ENCODE results near the gene KLHDC4. TPM values are rescaled to one million over a fixed set of nuclear protein-coding genes. Genes with fewer than 3 reads are reported as not detected.

Gene KLHDC4
- total and polyA plus RNA-seq, 2 donors (not counting 1 experiment from before 2014, with no cell fraction given), result 51.3 to 90.8 TPM

DNA sequence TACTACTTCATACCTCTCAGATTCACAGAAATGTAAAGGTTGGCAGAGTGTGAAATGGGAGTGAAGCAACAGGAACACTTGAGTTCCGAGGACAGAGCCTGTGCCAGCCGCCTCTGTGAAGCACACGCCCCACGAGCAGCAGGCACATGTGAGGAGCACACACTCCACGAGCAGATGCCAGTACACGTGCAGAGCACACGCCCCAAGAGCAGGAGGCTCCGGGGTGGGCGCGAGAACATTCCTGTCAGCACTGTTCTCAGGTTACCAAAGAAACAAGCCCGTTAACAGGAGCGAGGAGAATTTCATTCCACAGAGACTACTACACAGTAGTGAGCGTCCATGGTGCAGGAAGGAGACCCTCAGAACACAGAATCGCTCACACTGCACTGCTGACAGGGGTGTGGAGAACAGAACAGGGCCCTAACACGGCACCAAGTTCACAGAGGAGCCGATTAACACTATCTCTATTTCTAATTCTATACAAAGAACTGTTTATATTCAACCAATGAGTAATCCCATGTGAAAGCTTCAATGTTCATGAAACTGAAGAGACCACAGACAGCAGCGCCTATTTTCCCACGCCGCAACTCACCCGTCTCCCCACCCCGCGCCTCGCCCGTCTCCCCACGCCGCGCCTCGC lies 40.1 kb downstream of the KLHDC4 start:
- Mint-ChIP-seq H3K27ac (peak overlapping the region; percentile 34), H3K4me1 (peaks cover 23% of the 10 kb centered on the region), H3K27me3 (no peaks in the 10 kb centered on the region), H3K9me3 (ENCODE audit: insufficient read depth) (no peaks in the 10 kb centered on the region), H3K4me3 (no peak overlapping the region)
- CTCF ChIA-PET, result interaction anchor here (1.0 to 1.7 kb wide), 3 partner anchors 44 to 635 kb away, joined by 3 to 5 read pairs (median 3); no protein-coding TSS in a partner anchor
- Histone ChIP-seq H2AFZ (ENCODE audit: insufficient read depth, low read depth, low read length, poor library complexity, severe bottlenecking) (no peak overlapping the region), H3K79me2 (ENCODE audit: control insufficient read depth, insufficient read depth, low read length) (peaks cover 20% of the 10 kb centered on the region), H3K9me3 (ENCODE audit: control extremely low read depth in 1 of 3, control insufficient read depth in 2 of 3, insufficient read depth in 1 of 3, low read length in 2 of 3) (no peaks in the 10 kb centered on the region), H3K9ac (ENCODE audit: low read length) (no peak overlapping the region), H3K36me3 (replicated peaks in 1 of 2; ENCODE audit: control extremely low read depth in 1 of 2, control insufficient read depth in 1 of 2, extremely low read depth in 1 of 2, insufficient read depth in 2 of 2, low read length in 1 of 2) (peaks cover 0 to 41% of the 10 kb centered on the region in 2 experiments), H3K4me1 (ENCODE audit: control insufficient read depth in 2 of 2, insufficient read depth in 2 of 2, low read length in 2 of 2) (peaks cover 11 to 23% of the 10 kb centered on the region in 2 donors), H3K4me2 (replicated peaks; ENCODE audit: low read depth, low read length, poor library complexity, severe bottlenecking) (no peak overlapping the region), H3K27me3 (replicated peaks in 1 of 4; ENCODE audit: control extremely low read depth in 1 of 4, control insufficient read depth in 3 of 4, insufficient read depth in 4 of 4, low read length in 3 of 4) (no peaks in the 10 kb centered on the region), H4K20me1 (ENCODE audit: control insufficient read depth, insufficient read depth, low read length, poor library complexity, severe bottlenecking) (peaks cover 16% of the 10 kb centered on the region), H3K4me3 (ENCODE audit: control extremely low read depth in 1 of 5, extremely low read depth in 1 of 5, insufficient read depth in 1 of 5, low read depth in 2 of 5, low read length in 4 of 5) (no peak overlapping the region), H3K27ac (ENCODE audit: low read length in 2 of 2) (peak overlapping the region in 1 of 2 donors; percentile 44)
- no peak for ATAC-seq (ENCODE audit: low read depth)
- no peak for TF ChIP-seq EZH2 (IDR thresholded peaks at IDR 0.05; ENCODE audit: borderline replicate concordance, insufficient read depth, low read depth, low read length, poor library complexity, severe bottlenecking)
- 97% methylated on average over 19 of the region's 28 CpGs for WGBS (ENCODE audit: insufficient coverage)
- intact Hi-C loops (cut with micrococcal nuclease), result no loop called here
- DNase-seq, result no peak
- POLR2A ChIA-PET, result no interaction called here

GRCh38 chr16:87724490-87725291 lies 41.1 kb downstream of the KLHDC4 start:
- CTCF ChIA-PET, result interaction anchor here (1.3 to 1.7 kb wide), 2 partner anchors 88 to 636 kb away, joined by 3 to 5 read pairs; no protein-coding TSS in a partner anchor
- DNase-seq, result peak; percentile 60

More at GRCh38 chr16:87724490-87725291, 41.1 kb downstream of the KLHDC4 start:
- Histone ChIP-seq H3K4me3 (ENCODE audit: control extremely low read depth in 1 of 5, extremely low read depth in 1 of 5, insufficient read depth in 1 of 5, low read depth in 2 of 5, low read length in 4 of 5) (no peak overlapping the region), H4K20me1 (ENCODE audit: control insufficient read depth, insufficient read depth, low read length, poor library complexity, severe bottlenecking) (peaks cover 20% of the 10 kb centered on the region), H2AFZ (ENCODE audit: insufficient read depth, low read depth, low read length, poor library complexity, severe bottlenecking) (no peak overlapping the region), H3K36me3 (replicated peaks in 1 of 2; ENCODE audit: control extremely low read depth in 1 of 2, control insufficient read depth in 1 of 2, extremely low read depth in 1 of 2, insufficient read depth in 2 of 2, low read length in 1 of 2) (peaks cover 0 to 44% of the 10 kb centered on the region in 2 experiments), H3K9me3 (ENCODE audit: control extremely low read depth in 1 of 3, control insufficient read depth in 2 of 3, insufficient read depth in 1 of 3, low read length in 2 of 3) (no peaks in the 10 kb centered on the region), H3K27me3 (replicated peaks in 1 of 4; ENCODE audit: control extremely low read depth in 1 of 4, control insufficient read depth in 3 of 4, insufficient read depth in 4 of 4, low read length in 3 of 4) (no peaks in the 10 kb centered on the region), H3K27ac (ENCODE audit: low read length in 2 of 2) (peak overlapping the region in 1 of 2 donors; percentile 61), H3K79me2 (ENCODE audit: control insufficient read depth, insufficient read depth, low read length) (peaks cover 25% of the 10 kb centered on the region), H3K9ac (ENCODE audit: low read length) (no peak overlapping the region), H3K4me1 (ENCODE audit: control insufficient read depth in 2 of 2, insufficient read depth in 2 of 2, low read length in 2 of 2) (peaks cover 11 to 20% of the 10 kb centered on the region in 2 donors), H3K4me2 (replicated peaks; ENCODE audit: low read depth, low read length, poor library complexity, severe bottlenecking) (peak overlapping the region; percentile 27)
- ATAC-seq (ENCODE audit: low read depth), result peak; percentile 71
- 59% methylated on average over 18 of the region's 19 CpGs for WGBS (ENCODE audit: insufficient coverage)
- peak overlapping the region; percentile 20 for H3K4me3 Mint-ChIP-seq
- no peaks in the 10 kb centered on the region for H3K27me3 Mint-ChIP-seq
- H3K9me3 Mint-ChIP-seq (ENCODE audit: insufficient read depth), result no peaks in the 10 kb centered on the region
- H3K4me1 Mint-ChIP-seq, result peaks cover 23% of the 10 kb centered on the region
- no peak for TF ChIP-seq EZH2 (IDR thresholded peaks at IDR 0.05; ENCODE audit: borderline replicate concordance, insufficient read depth, low read depth, low read length, poor library complexity, severe bottlenecking)
- TF ChIP-seq CTCF (IDR thresholded peaks at IDR 0.05), result no peak
- POLR2A ChIA-PET, result interaction anchor here (0.7 to 1.4 kb wide), 3 partner anchors 23 to 31 kb away, joined by 3 to 6 read pairs (median 4); no protein-coding TSS in a partner anchor
- peak overlapping the region; percentile 34 for H3K27ac Mint-ChIP-seq
- intact Hi-C loops (cut with micrococcal nuclease), result no loop called here

All from B cell (primary cell).